Measurements from ENCODE around the gene REXO5.
"Not testable (repeated sequence)": the region's sequence is repeated elsewhere in the genome, so short reads cannot be mapped to it uniquely, and the experiment has no call there.

Gene REXO5

GRCh38 chr16:20763461-20764232 is 42.7 kb upstream of the REXO5 start, which contains the start of gene ACSM3:
Gene ACSM3 (plus strand): TSS chr16:20764014. CDS start chr16:20770035, 6,021 bp downstream.
- Histone ChIP-seq H4K20me1 (ENCODE audit: insufficient read depth, low read length) (no peaks in the 10 kb centered on the region), H3K79me2 (ENCODE audit: low read length) (no peaks in the 10 kb centered on the region), H3K9ac (ENCODE audit: low read length) (peak within 1 kb of the TSS; percentile 66), H2AFZ (ENCODE audit: low read depth, low read length) (peak within 1 kb of the TSS; percentile 64), H3K4me3 (ENCODE audit: low read length) (peak within 1 kb of the TSS; percentile 71), H3K27ac (ENCODE audit: low read length) (peak within 1 kb of the TSS; percentile 83), H3K4me1 (ENCODE audit: low read length) (peaks cover 18% of the 10 kb centered on the region), H3K36me3 (replicated peaks; ENCODE audit: low read depth, low read length) (no peaks in the 10 kb centered on the region), H3K27me3 (ENCODE audit: low read depth, low read length) (no peaks in the 10 kb centered on the region), H3K9me3 (ENCODE audit: insufficient read depth, low read length) (no peaks in the 10 kb centered on the region), H3K4me2 (ENCODE audit: low read length) (peak within 1 kb of the TSS; percentile 86)
- TF ChIP-seq EZH2phosphoT487 (IDR thresholded peaks at IDR 0.05; ENCODE audit: low read depth): no peak
- TF ChIP-seq CTCF (IDR thresholded peaks at IDR 0.05; ENCODE audit: low read depth, low read length): no peak

GRCh38 chr16:20764448-20764847 is 41.9 kb upstream of the REXO5 start:
- H3K79me2 ChIP-seq (ENCODE audit: low read length); H3K9me3 ChIP-seq (ENCODE audit: insufficient read depth, low read length); H2AFZ ChIP-seq (ENCODE audit: low read depth, low read length); H3K27me3 ChIP-seq (ENCODE audit: low read depth, low read length); H4K20me1 ChIP-seq (ENCODE audit: insufficient read depth, low read length); H3K36me3 ChIP-seq (replicated peaks; ENCODE audit: low read depth, low read length): not testable (repeated sequence)
- H3K9ac ChIP-seq (ENCODE audit: low read length): 0 out of 2 replicates have a peak overlapping the region, but pooled peaks have one; percentile 41
- peaks cover 18% of the 10 kb centered on the region for H3K4me1 ChIP-seq (ENCODE audit: low read length)
- peak overlapping the region; percentile 83 for H3K27ac ChIP-seq (ENCODE audit: low read length)
- H3K4me3 ChIP-seq (ENCODE audit: low read length): peak overlapping the region; percentile 64; the same call in 1 of the 2 replicates
- peak overlapping the region; percentile 86 for H3K4me2 ChIP-seq (ENCODE audit: low read length)

DNA sequence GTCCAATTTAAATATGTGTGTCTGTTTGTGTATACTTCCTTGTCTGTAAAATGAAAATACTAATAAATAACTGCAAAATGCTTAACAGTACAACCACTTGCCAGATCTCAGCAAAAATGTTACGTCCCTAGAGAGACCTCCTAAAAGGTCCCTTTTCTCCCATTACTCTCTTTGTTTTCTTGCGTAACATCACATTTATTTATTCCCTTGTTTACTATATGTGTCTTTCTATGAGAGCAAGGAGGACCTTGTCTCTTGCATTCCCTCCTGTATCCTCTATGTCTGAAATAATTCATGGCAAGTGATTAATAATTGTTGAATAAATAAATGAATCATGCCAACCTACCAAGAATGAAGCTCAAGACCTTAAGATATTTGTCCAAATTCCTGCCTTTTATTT is 40.6 kb upstream of the REXO5 start:
- H3K4me2 ChIP-seq (ENCODE audit: low read length): no peak overlapping the region
- H3K4me1 ChIP-seq (ENCODE audit: low read length): peaks cover 18% of the 10 kb centered on the region
- H3K27ac ChIP-seq (ENCODE audit: low read length): no peak overlapping the region
- no peak overlapping the region for H3K4me3 ChIP-seq (ENCODE audit: low read length)
- H2AFZ ChIP-seq (ENCODE audit: low read depth, low read length): no peak overlapping the region
- TF ChIP-seq EZH2phosphoT487 (IDR thresholded peaks at IDR 0.05; ENCODE audit: low read depth): no peak
- no peaks in the 10 kb centered on the region for H4K20me1 ChIP-seq (ENCODE audit: insufficient read depth, low read length)
- H3K79me2 ChIP-seq (ENCODE audit: low read length): no peaks in the 10 kb centered on the region
- H3K27me3 ChIP-seq (ENCODE audit: low read depth, low read length): no peaks in the 10 kb centered on the region
- no peak overlapping the region for H3K9ac ChIP-seq (ENCODE audit: low read length)
- H3K9me3 ChIP-seq (ENCODE audit: insufficient read depth, low read length): no peaks in the 10 kb centered on the region
- no peaks in the 10 kb centered on the region for H3K36me3 ChIP-seq (replicated peaks; ENCODE audit: low read depth, low read length)

GRCh38 chr16:20766294-20766693 is 40.0 kb upstream of the REXO5 start:
- H4K20me1 ChIP-seq (ENCODE audit: insufficient read depth, low read length): no peaks in the 10 kb centered on the region
- H3K27me3 ChIP-seq (ENCODE audit: low read depth, low read length): no peaks in the 10 kb centered on the region
- H3K9ac ChIP-seq (ENCODE audit: low read length): no peak overlapping the region
- no peak overlapping the region for H3K4me3 ChIP-seq (ENCODE audit: low read length)
- no peaks in the 10 kb centered on the region for H3K9me3 ChIP-seq (ENCODE audit: insufficient read depth, low read length)
- no peak overlapping the region for H3K4me2 ChIP-seq (ENCODE audit: low read length)
- no peak overlapping the region for H3K27ac ChIP-seq (ENCODE audit: low read length)
- no peak overlapping the region for H2AFZ ChIP-seq (ENCODE audit: low read depth, low read length)
- H3K4me1 ChIP-seq (ENCODE audit: low read length): peaks cover 18% of the 10 kb centered on the region
- TF ChIP-seq EZH2phosphoT487 (IDR thresholded peaks at IDR 0.05; ENCODE audit: low read depth): no peak
- no peak for TF ChIP-seq CTCF (IDR thresholded peaks at IDR 0.05; ENCODE audit: low read depth, low read length)
- no peaks in the 10 kb centered on the region for H3K79me2 ChIP-seq (ENCODE audit: low read length)
- no peaks in the 10 kb centered on the region for H3K36me3 ChIP-seq (replicated peaks; ENCODE audit: low read depth, low read length)

GRCh38 chr16:20767577-20767976 is 38.8 kb upstream of the REXO5 start:
- H2AFZ ChIP-seq (ENCODE audit: low read depth, low read length): no peak overlapping the region
- H3K36me3 ChIP-seq (replicated peaks; ENCODE audit: low read depth, low read length): no peaks in the 10 kb centered on the region
- H3K4me2 ChIP-seq (ENCODE audit: low read length): no peak overlapping the region
- H3K27ac ChIP-seq (ENCODE audit: low read length): no peak overlapping the region
- H3K4me3 ChIP-seq (ENCODE audit: low read length): no peak overlapping the region
- TF ChIP-seq EZH2phosphoT487 (IDR thresholded peaks at IDR 0.05; ENCODE audit: low read depth) (no peak), CTCF (IDR thresholded peaks at IDR 0.05; ENCODE audit: low read depth, low read length) (no peak)
- no peaks in the 10 kb centered on the region for H3K79me2 ChIP-seq (ENCODE audit: low read length)
- H3K4me1 ChIP-seq (ENCODE audit: low read length): peaks cover 18% of the 10 kb centered on the region
- no peaks in the 10 kb centered on the region for H4K20me1 ChIP-seq (ENCODE audit: insufficient read depth, low read length)
- no peaks in the 10 kb centered on the region for H3K27me3 ChIP-seq (ENCODE audit: low read depth, low read length)
- H3K9ac ChIP-seq (ENCODE audit: low read length): no peak overlapping the region
- H3K9me3 ChIP-seq (ENCODE audit: insufficient read depth, low read length): no peaks in the 10 kb centered on the region

Measured in OCI-LY3 (cell line).